Esophagus squamous epithelium (tissue), 5 donors: Measurements from ENCODE around the gene ZMYND8. TPM values are rescaled to one million over a fixed set of nuclear protein-coding genes. Genes with fewer than 3 reads are reported as not detected.
"Not testable (repeated sequence)": the region's sequence is repeated elsewhere in the genome, so short reads cannot be mapped to it uniquely, and the experiment has no call there.

Experiments
- DNase-seq: peaks from one replicate; lab custom pipeline; 2025; lab: John Stamatoyannopoulos, UW
- H3K27ac ChIP-seq, 4 donors: fragments of 200-600 bp; sonication (generic); one replicate each; pipeline ENCODE4 v1.5.1; 2016 to 2019; ENCODE audit warnings: mild to moderate bottlenecking in 1 of 4
- H3K27me3 ChIP-seq, 4 donors: fragments of 200-600 bp; sonication (generic); 1 replicate in 3 of 4; 2 replicates in 1 of 4; pipeline versions ENCODE4 v1.5.1 to v1.6.0; 2017 to 2021; ENCODE audit warnings: antibody characterized with exemption in 1 of 4
- H3K36me3 ChIP-seq, 3 donors: fragments of 200-600 bp; sonication (generic); one replicate each; pipeline ENCODE4 v1.5.1; 2016 to 2019
- H3K4me1 ChIP-seq, 3 donors: fragments of 200-600 bp; sonication (generic); one replicate each; pipeline ENCODE4 v1.5.1; 2017 to 2019
- H3K4me3 ChIP-seq, 4 donors: fragments of 200-600 bp; sonication (generic); 1 replicate in 3 of 4; 2 replicates in 1 of 4; pipeline ENCODE4 v1.5.1; 2016 to 2019; ENCODE audit warnings: mild to moderate bottlenecking in 2 of 4, moderate library complexity in 1 of 4
- H3K9me3 ChIP-seq, 3 donors: fragments of 200-600 bp; sonication (generic); one replicate each; pipeline ENCODE4 v1.5.1; 2016 to 2019
- POLR2A ChIP-seq, 4 donors: fragments of 450-650 bp; IDR thresholded peaks; one replicate each; pipeline ENCODE4 v1.6.1; 2017; ENCODE audit warnings: antibody characterized with exemption in 4 of 4, mild to moderate bottlenecking in 4 of 4, moderate library complexity in 3 of 4
- WGBS, 2 donors: methylation state at CpG; one replicate each; pipeline ENCODE4 v1.1.5; 2018; 5-methylcytosine and 5-hydroxymethylcytosine counted together
- intact Hi-C: fragments of 100-400 bp; cut with DNase I; formaldehyde crosslinking; loops from one replicate; pipeline ENCODE4 v1.15.0; 2022
- total RNA-seq, 4 donors: library from RNA; depleted of rRNA; stranded (reverse); fragments of >200 nt; gene quantifications; one replicate each; pipeline ENCODE4 v1.1.0, GENCODE V29; 2016
- TF ChIP-seq, protein P1 (sequence below), 6 experiments: fragments of 450-650 bp in 4 of 6; fragments of 200-600 bp in 2 of 6; sonication (generic) in 2 of 6; IDR thresholded peaks; one replicate each; pipeline ENCODE4 v1.5.1; 2016 to 2019; ENCODE audit warnings: antibody characterized with exemption in 6 of 6, mild to moderate bottlenecking in 4 of 6, moderate library complexity in 4 of 6
- donor health status: DM: yes; HTN: yes; CAD: no.

ZMYND8 gene
- total RNA-seq, 4 donors from 2014 or later, result 21.5 to 26.3 (median 24.3) TPM

DNA sequence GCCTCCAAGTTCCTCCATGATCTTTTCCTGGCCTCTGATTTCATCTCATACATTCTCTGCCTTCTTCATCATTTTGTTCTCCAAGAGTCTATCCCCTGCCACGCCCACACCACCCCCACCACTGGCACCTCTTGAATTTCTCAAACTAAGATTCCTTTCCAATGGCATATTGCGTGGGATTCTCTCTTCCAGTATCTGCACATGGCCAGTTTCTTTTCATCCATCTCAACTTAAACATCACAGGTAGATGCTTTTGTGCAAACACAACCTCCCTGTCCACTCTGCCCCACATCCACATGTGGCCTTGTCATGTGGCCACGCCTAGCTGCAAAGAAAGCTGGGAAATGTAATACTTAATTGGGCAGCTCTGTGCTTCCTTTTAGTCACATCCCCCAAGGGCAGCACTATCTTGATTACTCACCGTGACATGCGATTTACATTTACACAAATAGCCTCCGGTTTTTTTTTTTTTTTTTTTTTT, 33.4 kb upstream of the ZMYND8 start:
- peaks cover 4 to 14% (median 7%) of the 10 kb centered on the region in 3 donors for H3K4me1 ChIP-seq
- peak overlapping the region in 2 of 4 donors; percentile 9 to 61 for H3K27ac ChIP-seq
- no peaks in the 10 kb centered on the region for H3K36me3 ChIP-seq
- H3K4me3 ChIP-seq, result no peak overlapping the region
- no peaks in the 10 kb centered on the region for H3K27me3 ChIP-seq
- no peak for TF ChIP-seq POLR2A (IDR thresholded peaks at IDR 0.05)
- TF ChIP-seq, protein P1, sequence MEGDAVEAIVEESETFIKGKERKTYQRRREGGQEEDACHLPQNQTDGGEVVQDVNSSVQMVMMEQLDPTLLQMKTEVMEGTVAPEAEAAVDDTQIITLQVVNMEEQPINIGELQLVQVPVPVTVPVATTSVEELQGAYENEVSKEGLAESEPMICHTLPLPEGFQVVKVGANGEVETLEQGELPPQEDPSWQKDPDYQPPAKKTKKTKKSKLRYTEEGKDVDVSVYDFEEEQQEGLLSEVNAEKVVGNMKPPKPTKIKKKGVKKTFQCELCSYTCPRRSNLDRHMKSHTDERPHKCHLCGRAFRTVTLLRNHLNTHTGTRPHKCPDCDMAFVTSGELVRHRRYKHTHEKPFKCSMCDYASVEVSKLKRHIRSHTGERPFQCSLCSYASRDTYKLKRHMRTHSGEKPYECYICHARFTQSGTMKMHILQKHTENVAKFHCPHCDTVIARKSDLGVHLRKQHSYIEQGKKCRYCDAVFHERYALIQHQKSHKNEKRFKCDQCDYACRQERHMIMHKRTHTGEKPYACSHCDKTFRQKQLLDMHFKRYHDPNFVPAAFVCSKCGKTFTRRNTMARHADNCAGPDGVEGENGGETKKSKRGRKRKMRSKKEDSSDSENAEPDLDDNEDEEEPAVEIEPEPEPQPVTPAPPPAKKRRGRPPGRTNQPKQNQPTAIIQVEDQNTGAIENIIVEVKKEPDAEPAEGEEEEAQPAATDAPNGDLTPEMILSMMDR (IDR thresholded peaks at IDR 0.05), result no peak
- WGBS, 2 donors, result 47 to 63% methylated on average over 6 of the region's 6 CpGs
- intact Hi-C loops, result loop anchor here (10.0 kb wide), 1 partner anchor 225 kb away; no protein-coding TSS in a partner anchor
- no peaks in the 10 kb centered on the region for H3K9me3 ChIP-seq
- DNase-seq, result no peak

DNA sequence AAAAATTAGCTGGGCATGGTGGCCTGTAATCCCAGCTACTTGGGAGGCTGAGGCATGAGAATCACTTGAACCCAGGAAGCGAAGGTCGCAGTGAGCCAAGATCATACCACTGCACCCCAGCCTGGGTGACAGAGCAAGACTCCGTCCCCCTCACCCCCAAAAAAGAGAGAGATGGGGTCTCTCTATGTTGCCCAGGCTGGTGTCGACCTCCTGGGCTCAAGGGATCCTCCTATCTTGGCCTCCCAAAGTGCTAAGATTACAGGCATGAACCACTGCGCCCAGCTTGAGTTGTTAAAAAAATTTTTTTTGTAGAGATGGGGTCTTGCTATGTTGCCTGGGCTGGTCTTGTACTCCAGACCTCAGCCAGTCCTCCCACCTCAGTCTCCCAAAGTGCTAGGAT, 29.5 kb upstream of the ZMYND8 start:
- H3K9me3 ChIP-seq, H3K27me3 ChIP-seq, H3K36me3 ChIP-seq, DNase-seq, H3K4me3 ChIP-seq, H3K27ac ChIP-seq: not testable (repeated sequence)
- peaks cover 0 to 30% (median 14%) of the 10 kb centered on the region in 3 donors for H3K4me1 ChIP-seq
- intact Hi-C loops, result loop anchor here (2.0 kb wide), 1 partner anchor 113 kb away; no protein-coding TSS in a partner anchor
- 97 to 100% methylated on average over 4 to 5 of the region's 5 CpGs for WGBS, 2 donors

DNA sequence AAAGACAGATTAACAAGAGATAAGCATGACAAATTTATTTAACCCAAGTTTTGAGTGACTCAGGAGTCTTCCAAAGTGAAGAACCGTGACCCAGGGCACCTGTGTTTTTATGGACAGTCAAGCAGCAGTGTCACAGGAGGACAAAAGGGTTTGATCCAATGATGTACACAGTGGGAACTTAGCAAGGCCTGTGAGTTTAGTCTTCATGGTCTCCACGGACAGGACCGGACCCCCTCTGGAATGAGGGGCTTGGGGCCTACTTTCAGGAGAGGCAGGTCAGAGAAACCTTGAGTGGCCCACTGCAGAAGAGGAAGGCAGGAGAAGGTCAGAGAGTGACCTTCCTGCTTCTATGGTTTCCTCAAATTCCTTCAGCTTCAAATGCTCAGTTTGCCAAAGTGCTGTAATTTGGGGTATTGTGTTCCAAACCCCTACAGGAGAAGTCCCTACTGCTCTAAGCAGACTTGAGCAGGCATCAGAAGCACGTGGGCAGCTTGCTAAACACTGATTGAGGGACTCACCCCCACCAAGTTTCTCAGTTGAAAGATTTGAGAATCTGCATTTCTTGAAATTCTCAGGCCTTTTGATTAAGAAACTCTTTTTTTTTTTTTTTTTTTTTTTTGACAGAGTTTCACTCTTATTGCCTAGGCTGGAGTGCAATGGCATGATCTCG, 26.4 kb upstream of the ZMYND8 start:
- H3K36me3 ChIP-seq, result no peaks in the 10 kb centered on the region
- intact Hi-C loops, result loop anchor here (5.0 kb wide), 1 partner anchor 186 kb away; no protein-coding TSS in a partner anchor
- peaks cover 0 to 32% (median 14%) of the 10 kb centered on the region in 3 donors for H3K4me1 ChIP-seq
- 80 to 83% methylated on average over 3 to 5 of the region's 5 CpGs for WGBS, 2 donors
- H3K4me3 ChIP-seq, result no peak overlapping the region
- H3K27me3 ChIP-seq, result no peaks in the 10 kb centered on the region
- H3K9me3 ChIP-seq, result no peaks in the 10 kb centered on the region
- peak overlapping the region in 1 of 4 donors; percentile 20 for H3K27ac ChIP-seq
- DNase-seq, result no peak
- no peak for TF ChIP-seq POLR2A (IDR thresholded peaks at IDR 0.05)
- TF ChIP-seq, protein P1 (IDR thresholded peaks at IDR 0.05), result no peak

DNA sequence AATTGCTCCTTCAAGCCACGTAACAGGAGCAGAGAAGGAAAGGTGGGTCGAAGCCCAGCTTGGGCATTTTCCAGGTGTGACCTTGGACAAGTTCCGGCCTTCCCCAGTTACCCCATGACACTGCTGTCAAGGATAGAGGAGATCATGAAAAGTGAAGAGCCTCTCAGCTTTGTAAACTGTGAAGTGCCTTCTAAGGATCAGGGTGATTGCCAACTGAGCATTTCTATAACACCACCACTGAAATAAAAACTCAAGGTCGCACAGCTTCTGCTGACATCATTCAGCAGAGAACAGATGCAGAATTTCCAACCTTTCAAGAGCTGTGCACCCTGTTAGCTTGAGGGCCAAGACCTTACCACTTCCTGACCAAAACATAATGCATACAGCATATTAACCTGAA, 24.0 kb upstream of the ZMYND8 start:
- no peaks in the 10 kb centered on the region for H3K36me3 ChIP-seq
- H3K9me3 ChIP-seq, result no peaks in the 10 kb centered on the region
- H3K4me1 ChIP-seq, result peaks cover 0 to 48% (median 26%) of the 10 kb centered on the region in 3 donors
- no peak for TF ChIP-seq POLR2A (IDR thresholded peaks at IDR 0.05)
- TF ChIP-seq, protein P1 (IDR thresholded peaks at IDR 0.05), result no peak
- no peak overlapping the region for H3K4me3 ChIP-seq
- no peak overlapping the region for H3K27ac ChIP-seq
- intact Hi-C loops, result loop anchor here (5.0 kb wide), 1 partner anchor 183 kb away; no protein-coding TSS in a partner anchor
- H3K27me3 ChIP-seq, result no peaks in the 10 kb centered on the region
- 78 to 79% methylated on average over 4 of the region's 4 CpGs for WGBS, 2 donors
- no peak for DNase-seq

DNA sequence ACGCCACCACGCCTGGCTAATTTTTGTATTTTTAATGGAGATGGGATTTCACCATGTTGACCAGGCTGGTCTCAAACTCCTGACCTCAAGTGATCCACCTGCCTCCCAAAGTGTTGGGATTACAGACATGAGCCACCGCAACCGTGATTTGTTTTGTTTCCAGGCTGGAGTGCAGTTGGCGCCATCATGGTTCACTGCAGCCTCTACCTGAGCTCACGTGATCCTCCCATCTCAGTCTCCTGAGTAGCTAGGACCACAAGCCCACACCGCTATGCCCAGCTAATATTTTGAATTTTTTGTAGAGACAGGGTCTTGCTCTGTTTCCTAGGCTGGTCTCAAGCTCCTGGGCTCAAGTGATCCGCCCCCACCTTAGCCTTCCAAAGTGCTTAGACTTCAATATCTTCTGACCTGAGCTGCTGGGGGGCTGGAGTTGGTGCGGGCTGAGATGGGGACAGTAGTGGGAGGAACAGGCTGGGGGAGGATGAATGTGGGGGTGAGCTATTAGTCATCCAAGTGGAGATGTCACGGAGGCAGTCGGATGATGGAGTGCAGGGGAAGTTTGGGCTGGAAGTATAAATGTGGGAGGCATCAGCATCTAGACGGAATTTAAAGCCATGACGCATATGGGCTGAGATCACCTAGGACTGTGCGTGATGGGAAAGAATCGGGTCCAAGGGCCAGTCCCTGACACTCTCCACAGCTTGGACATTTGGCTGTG, 23.1 kb upstream of the ZMYND8 start:
- Histone ChIP-seq H3K36me3 (no peaks in the 10 kb centered on the region), H3K27ac (no peak overlapping the region), H3K9me3 (no peaks in the 10 kb centered on the region), H3K27me3 (no peaks in the 10 kb centered on the region), H3K4me1 (peaks cover 0 to 43% (median 23%) of the 10 kb centered on the region in 3 donors), H3K4me3 (no peak overlapping the region)
- TF ChIP-seq, protein P1 (IDR thresholded peaks at IDR 0.05), result no peak
- no peak for TF ChIP-seq POLR2A (IDR thresholded peaks at IDR 0.05)
- WGBS, 2 donors, result 86% methylated on average over 13 to 14 of the region's 15 CpGs
- intact Hi-C loops, result loop anchor here (5.0 kb wide), 1 partner anchor 182 kb away; no protein-coding TSS in a partner anchor
- no peak for DNase-seq
